GM21447 (cell line): ENCODE data around the gene KLHL21.
A peak's percentile ranks its signal among the peaks of the same experiment; 100 is the strongest.
"Not testable (repeated sequence)": the region's sequence is repeated elsewhere in the genome, so short reads cannot be mapped to it uniquely, and the experiment has no call there.

Source experiments
- ATAC-seq: cut with Tn5 transposase; IDR thresholded peaks from one replicate; pipeline ENCODE4 v1.9.1; 2021; ENCODE audit not compliant: unreplicated experiment

The KLHL21 gene

DNA sequence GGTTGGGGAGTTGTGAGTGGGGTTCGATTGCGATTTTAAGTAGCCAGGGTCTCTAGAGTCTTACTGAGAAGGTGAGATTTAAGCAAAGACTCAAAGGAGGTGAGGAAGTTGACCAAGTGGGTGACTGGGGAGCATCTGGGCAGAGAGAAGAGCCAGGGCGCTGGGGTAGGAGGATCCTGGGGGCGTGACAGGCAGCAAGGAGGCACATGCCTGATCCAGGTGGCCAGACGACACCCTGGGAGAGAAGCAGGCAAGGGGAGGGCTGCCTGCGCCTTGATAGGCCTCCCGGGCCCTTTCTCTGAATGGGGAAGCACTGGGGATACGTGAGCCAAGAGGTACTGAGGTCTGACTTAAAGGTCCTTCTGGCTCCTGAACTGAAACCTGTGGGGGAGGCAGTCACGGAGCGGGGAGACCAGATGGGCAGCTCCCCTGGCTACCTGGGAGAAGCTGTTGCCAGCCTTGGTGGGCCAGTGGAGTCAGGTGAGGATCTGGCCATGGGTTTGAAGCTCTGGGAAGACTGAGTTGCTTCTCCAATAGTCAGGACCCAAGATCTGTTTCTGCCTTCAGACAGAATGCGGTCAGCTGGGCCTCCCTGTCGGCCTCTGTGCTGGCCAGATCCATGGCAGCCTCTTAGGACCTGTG lies 17.5 kb downstream of the KLHL21 start:
- ATAC-seq = no peak

DNA sequence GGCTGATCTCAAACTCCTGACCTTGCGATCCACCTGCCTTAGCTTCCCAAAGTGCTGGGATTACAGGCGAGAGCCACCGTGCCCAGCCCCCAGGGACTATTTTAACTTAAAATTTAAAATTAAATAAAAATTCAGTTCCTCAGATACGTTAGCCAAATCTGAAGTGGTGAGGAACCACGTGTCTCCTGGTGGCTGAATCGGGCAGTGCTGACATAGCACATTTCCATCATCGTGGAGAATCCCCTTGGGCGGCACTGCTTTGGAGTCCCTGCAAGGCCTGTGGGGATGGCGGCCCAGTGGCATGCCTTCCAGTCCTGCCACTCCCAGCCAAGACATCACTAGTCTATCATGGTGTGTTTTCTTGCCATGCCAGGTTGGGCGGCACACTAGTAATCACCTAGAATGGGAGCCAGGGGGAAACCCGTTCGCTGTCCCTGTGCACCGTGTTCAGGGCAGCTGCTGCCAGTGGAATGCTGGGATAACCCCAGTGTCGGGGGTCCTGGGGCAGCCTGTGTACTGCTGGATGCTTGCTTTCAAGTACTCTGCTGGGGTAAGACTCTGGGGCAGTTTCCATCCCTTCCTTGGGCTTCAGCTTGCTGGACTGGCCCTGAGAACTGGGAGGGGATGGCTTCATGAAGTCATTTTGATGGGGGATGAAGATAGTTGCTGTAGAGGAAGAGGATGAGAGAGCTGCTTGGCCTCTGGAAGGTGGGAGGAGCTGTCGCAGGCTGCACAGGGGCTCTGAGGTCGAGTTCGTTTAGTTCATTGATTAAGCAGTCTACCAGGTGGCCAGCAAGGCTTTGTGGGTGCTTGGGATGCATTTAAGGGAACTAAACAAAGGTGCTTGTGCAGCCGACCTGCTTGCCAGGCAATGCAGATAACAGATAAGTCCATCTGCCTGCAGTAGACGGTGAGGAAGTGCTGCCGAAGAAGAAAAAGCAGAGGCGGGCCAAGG lies 18.3 kb downstream of the KLHL21 start:
- ATAC-seq = no peak

DNA sequence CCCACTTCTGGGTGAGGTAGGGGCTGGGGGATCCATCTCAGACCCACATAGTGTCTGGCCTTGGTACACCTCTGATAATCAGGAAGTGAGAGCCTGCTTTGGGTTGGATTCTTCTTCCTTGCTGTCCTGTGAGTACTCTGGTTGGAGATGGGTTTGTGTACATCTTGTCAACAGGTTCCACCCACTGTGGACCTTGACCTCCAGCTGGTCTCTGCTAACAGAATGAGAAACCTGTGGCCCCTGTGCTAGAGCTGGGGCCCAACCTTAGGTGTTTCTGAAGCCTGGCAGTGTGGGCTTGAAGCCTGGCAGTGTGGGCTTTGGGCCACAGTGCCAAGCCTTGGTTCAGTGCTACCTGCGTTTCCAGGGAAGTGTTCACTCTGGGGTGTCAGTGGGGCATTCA lies 20.3 kb downstream of the KLHL21 start:
- ATAC-seq = no peak

DNA sequence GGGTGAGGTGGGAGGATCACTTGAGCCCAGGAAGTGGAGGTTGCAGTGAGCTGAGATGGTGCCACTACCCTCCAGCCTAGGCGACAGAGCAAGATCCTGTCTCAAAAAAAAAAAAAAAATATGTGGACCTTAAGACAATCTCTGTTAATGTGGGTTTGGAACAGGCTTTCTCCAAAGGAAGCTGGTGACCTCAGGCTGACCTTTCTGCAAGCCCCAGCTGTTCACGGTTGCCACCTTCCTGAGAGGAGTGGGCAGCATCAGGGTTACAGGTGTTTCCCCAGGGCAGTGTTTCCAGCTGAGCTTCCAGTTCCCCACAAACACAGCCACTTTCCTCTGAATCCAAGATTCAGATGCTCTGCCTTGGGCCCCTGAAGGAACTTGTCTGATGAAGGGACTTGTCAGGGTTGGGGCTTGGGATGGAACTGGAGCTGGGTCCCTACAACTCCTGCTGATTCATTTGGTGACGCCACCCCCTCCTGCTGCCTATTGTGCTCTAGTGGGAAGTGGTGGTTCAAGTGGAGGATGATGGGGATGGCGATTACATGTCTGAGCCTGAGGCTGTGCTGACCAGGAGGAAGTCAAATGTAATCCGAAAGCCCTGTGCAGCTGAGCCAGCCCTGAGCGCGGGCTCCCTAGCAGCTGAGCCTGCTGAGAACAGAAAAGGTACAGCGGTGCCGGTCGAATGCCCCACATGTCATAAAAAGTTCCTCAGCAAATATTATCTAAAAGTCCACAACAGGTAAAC lies 20.9 kb downstream of the KLHL21 start:
- no peak for ATAC-seq

DNA sequence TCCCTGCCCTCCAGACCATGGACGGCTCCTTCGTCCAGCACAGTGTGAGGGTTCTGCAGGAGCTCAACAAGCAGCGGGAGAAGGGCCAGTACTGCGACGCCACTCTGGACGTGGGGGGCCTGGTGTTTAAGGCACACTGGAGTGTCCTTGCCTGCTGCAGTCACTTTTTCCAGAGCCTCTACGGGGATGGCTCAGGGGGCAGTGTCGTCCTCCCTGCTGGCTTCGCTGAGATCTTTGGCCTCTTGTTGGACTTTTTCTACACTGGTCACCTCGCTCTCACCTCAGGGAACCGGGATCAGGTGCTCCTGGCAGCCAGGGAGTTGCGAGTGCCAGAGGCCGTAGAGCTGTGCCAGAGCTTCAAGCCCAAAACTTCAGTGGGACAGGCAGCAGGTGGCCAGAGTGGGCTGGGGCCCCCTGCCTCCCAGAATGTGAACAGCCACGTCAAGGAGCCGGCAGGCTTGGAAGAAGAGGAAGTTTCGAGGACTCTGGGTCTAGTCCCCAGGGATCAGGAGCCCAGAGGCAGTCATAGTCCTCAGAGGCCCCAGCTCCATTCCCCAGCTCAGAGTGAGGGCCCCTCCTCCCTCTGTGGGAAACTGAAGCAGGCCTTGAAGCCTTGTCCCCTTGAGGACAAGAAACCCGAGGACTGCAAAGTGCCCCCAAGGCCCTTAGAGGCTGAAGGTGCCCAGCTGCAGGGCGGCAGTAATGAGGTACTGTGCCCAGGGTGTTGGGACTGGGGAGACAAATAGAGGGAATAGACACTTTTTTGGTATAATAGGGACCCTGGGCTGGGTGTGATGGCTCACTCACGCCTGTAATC lies 21.9 kb downstream of the KLHL21 start:
- no peak for ATAC-seq

DNA sequence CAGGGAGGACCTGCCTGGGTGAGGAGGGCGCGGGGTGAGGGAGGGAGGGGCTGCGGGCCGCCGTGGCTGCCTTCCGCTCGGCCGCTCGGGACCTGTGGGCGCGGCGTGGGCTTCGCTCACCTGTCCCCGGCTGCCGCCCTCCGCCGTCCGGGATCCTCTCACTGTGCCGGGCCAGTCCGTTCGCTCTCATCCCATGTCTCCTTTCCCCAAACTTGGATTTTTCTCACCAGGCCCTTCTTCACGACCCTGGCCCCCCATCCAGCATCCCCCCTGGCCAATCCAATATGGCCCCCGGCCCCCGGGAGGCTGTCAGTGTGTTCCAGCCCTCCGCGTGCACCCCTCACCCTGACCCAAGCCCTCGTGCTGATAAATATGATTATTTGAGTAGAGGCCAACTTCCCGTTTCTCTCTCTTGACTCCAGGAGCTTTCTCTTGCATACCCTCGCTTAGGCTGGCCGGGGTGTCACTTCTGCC lies 22.5 kb downstream of the KLHL21 start:
- no peak for ATAC-seq

DNA sequence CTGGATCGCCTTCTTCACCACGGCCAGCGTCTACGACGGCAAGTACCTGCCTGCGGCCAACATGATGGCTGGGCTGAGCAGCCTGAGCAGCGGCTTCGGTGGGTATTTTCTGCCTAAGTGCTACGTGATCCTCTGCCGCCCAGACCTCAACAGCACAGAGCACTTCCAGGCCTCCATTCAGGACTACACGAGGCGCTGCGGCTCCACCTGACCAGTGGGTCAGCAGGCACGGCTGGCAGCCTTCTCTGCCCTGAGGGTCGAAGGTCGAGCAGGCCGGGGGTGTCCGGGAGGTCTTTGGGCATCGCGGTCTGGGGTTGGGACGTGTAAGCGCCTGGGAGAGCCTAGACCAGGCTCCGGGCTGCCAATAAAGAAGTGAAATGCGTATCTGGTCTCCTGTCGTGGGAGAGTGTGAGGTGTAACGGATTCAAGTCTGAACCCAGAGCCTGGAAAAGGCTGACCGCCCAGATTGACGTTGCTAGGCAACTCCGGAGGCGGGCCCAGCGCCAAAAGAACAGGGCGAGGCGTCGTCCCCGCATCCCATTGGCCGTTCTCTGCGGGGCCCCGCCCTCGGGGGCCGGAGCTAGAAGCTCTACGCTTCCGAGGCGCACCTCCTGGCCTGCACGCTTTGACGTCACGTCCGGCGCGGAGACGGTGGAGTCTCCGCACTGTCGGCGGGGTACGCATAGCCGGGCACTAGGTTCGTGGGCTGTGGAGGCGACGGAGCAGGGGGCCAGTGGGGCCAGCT lies 23.1 kb downstream of the KLHL21 start, which contains the start of gene ZBTB48:
Gene ZBTB48, plus strand, starts transcription at position 621 of the 745 bp plus-strand sequence. CDS start 616 bp downstream, outside the sequence.
- ATAC-seq = peak; percentile 92

DNA sequence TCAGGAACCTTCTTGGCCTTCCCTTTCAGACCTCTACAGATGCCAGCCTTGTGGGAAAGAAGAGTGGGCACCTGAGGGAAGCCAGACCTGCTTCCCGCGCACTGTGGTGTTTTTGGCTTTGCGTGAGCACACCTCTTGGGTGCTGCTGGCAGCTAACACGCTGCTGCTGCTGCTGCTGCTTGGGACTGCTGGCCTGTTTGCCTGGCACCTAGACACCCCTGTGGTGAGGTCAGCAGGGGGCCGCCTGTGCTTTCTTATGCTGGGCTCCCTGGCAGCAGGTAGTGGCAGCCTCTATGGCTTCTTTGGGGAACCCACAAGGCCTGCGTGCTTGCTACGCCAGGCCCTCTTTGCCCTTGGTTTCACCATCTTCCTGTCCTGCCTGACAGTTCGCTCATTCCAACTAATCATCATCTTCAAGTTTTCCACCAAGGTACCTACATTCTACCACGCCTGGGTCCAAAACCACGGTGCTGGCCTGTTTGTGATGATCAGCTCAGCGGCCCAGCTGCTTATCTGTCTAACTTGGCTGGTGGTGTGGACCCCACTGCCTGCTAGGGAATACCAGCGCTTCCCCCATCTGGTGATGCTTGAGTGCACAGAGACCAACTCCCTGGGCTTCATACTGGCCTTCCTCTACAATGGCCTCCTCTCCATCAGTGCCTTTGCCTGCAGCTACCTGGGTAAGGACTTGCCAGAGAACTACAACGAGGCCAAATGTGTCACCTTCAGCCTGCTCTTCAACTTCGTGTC lies 23.9 kb downstream of the KLHL21 start:
- ATAC-seq = no peak

DNA sequence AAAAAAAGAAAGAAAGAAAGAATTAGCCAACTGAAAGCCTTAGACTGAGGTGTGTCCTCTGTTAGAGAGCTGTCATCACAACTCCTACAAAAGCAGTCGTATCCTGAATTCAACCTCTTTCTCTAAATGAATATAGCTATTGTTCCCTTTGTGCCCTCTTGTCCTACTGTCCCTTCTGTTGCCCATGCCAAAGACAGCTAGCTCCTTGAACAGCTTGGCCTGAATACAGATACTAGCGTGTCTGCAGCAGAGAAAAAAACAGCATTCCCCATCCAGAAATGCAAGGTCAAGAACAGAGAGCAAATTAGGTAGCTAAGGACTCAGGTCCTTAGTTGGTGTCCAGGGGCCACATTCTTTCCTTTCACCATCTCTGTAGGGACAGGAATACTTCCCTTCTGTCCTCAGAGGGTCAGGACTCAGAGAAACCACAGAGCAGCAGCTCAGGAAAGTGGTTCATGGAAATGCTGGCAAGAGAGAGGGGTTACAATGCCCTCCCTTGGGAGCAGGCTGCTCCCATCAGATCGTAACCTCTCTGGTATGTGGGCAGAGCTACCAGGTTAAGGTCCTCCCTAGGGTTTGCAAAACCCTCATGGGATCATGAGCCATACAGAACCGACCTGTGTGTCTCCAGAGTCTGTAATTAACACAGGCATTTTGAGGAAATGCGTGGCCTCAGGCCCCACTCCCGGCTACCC lies 24.7 kb downstream of the KLHL21 start:
- ATAC-seq = no peak

DNA sequence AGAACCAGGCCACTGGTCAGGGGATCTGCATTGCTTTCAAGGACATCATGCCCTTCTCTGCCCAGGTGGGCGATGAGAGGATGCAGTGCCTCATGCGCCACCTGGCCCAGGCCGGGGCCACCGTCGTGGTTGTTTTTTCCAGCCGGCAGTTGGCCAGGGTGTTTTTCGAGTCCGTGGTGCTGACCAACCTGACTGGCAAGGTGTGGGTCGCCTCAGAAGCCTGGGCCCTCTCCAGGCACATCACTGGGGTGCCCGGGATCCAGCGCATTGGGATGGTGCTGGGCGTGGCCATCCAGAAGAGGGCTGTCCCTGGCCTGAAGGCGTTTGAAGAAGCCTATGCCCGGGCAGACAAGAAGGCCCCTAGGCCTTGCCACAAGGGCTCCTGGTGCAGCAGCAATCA lies 27.9 kb downstream of the KLHL21 start:
- ATAC-seq = no peak

DNA sequence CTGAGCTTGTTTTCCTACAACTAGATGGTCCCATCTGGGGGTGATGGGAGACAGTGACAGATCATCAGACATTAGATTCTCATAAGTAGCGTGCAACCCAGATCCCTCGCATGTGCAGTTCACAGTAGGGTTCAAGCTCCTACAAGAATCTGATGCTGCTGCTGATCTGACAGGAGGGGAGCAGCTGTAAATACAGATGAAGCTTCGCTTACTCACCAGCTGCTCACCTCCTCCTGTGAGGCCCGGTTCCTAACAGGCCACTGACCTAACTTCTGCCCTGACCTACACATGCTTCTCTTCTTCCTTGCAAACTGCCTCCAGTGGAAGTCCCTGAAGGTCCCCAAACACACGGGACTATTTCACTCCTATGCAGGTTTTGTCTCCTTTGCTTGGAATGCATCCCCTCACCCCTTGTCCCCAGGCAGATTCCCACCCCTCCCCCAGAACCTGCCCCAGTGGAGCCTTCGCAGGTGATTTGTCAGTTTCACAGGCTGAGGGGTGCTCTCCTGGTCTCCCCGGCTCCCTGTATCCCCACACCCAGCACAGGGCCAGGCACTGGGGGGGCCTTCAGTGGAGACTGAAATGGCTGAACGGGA lies 28.5 kb downstream of the KLHL21 start:
- no peak for ATAC-seq

DNA sequence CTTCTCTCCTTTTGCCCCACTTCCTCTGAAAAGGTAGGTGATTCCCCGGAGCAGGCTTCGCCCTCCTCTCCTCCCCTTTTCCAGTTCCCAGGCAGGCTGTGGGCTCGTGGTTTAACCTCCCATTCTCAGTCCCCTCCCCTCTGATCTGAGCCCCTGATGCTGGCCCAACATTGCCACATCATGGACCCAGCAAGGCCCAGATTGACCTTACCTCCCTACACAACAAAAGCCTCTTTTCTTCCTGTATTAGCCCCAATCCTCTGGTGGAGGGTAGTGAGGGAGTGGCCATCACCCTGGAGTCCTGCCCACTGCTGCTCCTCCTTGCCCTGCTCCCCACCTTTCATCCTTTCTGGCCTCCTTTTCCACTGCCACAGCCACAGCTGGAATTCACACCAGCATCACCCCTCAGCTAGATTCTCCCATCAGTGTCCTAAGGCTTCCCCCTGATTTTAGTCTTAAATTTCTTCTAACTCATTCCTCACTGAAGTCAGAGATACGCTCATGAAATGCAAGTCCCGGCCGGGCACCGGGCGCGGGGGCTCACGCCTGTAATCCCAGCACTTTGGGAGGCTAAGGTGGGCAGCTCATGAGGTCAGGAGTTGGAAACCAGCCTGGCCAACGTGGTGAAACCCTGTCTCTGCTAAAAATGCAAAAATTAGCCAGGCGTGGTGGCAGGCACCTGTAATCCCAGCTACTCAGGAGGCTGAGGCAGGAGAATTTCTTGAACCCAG lies 29.9 kb downstream of the KLHL21 start:
- no peak for ATAC-seq

DNA sequence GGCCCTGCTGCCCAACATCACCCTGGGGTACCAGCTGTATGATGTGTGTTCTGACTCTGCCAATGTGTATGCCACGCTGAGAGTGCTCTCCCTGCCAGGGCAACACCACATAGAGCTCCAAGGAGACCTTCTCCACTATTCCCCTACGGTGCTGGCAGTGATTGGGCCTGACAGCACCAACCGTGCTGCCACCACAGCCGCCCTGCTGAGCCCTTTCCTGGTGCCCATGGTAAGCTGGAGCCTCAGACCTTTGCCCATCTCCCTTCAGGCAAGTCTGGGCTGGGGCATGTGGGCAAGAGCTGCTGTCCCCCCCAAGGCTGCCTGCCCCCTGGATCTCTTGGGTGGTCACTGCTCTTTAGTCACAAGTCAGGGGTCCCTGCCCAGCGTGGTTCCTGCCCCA lies 31.7 kb downstream of the KLHL21 start:
- ATAC-seq = no peak

DNA sequence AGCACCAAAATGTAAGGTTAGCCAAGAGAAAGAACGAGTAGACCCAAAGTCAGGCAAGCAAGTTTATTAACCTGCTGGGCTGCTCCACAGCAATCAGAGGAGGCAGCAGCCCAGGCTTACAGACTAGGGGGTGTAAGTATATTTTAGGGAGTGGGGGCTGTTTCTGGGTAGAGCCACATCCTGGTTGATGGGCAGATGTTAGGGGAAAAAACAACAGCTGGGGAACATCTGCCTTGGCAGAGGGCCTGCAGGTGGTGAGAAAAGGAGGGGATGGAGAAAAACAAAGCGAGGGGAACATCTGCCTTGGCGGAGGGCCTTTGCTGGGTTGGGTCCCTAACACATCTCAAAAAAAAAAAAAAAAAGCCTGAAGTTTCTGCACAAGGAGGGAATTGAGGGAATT lies 32.6 kb downstream of the KLHL21 start:
- ATAC-seq = no peak

DNA sequence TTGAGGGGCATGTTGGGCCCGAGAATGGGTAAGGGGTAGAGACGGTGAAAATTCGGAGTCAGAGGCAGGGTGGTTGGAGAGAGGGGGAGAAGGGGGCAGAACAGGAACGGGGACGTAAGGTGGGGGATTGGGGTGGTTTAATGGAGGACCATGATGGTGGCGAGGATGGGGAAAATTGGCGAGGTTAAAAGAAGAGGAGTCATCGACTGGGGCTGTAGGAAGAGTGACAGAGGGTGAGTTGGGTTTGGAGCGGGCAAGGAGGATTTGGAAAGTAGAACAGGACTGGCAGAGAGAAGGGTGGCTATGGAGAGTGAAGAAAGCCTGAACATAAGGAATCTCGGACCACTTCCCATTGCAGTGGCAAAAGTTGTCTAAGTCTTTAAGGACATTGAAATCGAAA lies 33.6 kb downstream of the KLHL21 start:
- no peak for ATAC-seq

DNA sequence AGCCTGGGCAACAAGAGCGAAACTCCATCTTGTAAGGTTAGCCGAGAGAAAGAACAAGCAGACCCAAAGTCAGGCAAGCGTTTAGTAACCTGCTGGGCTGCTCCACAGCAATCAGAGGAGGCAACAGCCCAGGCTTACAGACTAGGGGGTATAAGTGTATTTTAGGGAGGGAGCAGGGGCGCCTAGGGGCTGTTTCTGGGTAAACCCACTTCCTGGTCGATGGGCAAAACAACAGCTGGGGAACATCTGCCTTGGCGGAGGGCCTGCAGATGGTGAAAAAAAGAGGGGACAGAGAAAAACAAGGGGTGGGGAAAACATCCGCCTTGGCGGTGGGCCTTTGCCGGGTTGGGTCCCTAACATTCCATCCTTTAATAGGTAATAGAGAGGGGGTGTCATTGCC lies 42.4 kb downstream of the KLHL21 start:
- ATAC-seq = no peak

DNA sequence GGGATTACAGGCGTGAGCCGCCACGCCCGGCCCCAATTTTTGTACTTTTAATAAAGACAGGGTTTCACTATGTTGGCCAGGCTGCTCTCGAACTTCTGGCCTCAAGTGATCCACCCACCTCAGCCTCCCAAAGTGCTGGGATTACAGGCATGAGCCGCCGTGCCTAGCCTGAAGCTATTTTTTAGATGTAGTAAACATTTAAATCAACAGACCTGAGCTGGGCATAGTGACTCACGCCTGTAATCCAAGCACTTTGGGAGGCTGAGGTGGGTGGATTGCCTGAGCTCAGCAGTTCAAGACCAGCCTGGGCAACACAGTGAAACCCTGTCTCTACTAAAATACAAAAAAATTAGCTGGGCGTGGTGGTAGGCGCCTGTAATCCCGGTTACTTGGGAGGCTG lies 43.5 kb downstream of the KLHL21 start:
- not testable (repeated sequence) for ATAC-seq

DNA sequence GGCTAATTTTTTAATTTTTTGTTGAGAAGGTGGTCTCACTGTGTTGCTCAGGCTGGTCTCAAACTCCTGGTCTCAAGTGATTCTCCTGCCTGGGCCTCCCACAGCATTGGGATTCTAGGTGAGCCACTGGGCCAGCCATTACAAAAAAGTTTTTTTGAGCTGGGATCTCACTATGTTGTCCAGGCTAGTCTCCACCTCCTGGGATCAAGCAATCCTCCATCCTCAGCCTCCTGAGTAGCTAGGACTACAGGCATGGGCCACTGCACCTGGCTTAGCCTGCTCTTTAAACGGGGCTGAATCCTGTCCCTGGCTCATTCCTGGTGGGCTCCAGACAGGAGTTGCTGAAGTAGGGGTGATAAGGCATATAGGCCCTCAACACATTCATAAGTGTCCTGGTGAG lies 45.1 kb downstream of the KLHL21 start:
- ATAC-seq = no peak
